Neuron (in vitro differentiated cells): ENCODE data around the gene AGRN.
A peak's percentile ranks its signal among the peaks of the same experiment; 100 is the strongest.
"Not testable (repeated sequence)": the region's sequence is repeated elsewhere in the genome, so short reads cannot be mapped to it uniquely, and the experiment has no call there.

ENCODE experiments used
- H2AFZ ChIP-seq: one replicate; pipeline ENCODE4 v1.6.1; 2013; ENCODE audit warnings: low read depth, mild to moderate bottlenecking, inconsistent platforms, low read length, moderate library complexity
- H3K27me3 ChIP-seq: one replicate; pipeline ENCODE4 v1.6.1; 2013; ENCODE audit warnings: low read length; ENCODE audit not compliant: insufficient read depth
- H3K36me3 ChIP-seq: one replicate; pipeline ENCODE4 v1.6.1; 2013; ENCODE audit warnings: low read length; ENCODE audit not compliant: insufficient read depth
- H3K4me1 ChIP-seq: one replicate; pipeline ENCODE4 v1.6.1; 2013; ENCODE audit warnings: low read length; ENCODE audit not compliant: insufficient read depth
- H3K4me3 ChIP-seq: 2 replicates; pipeline ENCODE4 v1.5.1; 2013; ENCODE audit warnings: mild to moderate bottlenecking, low read length, moderate library complexity
- H3K9me3 ChIP-seq: one replicate; pipeline ENCODE4 v1.6.1; 2013; ENCODE audit warnings: low read length

Gene AGRN

DNA sequence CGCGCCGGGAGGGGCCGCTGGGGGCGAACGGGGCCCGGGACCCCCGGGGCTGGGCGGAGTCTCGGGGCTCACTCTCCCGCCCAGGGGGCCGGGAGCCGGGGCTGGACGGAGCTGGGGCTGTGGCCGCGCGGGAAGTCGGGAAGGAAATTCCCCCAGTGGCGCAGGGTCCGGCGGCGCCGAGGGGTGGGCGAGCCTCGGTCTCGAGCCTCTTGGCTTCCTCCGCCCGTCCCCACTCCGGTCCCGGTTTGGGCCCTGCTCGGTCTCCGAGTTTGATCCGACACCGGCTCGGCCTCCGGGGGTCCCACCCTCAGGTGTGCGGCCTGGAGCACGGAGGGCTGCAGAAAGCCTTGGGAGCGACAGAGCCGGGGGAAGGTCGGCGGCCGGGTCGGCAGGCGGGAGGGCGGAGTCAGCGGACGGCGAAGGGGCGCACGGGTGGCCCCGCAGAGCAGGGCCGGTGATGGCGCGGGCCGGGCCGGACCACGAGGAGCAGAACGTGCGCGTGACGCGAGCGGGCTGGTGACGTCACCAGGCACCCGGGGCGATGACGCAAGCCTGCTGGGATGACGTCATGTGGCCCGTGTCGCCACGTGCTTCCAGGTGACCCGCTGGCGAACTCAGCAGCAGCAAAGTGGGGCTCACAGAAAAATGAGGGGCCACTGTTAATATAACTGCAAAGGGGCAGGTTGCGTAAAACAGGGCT lies 19.4 kb upstream of the AGRN start:
- H2AFZ ChIP-seq, result no peak overlapping the region
- no peaks in the 10 kb centered on the region for H3K27me3 ChIP-seq
- H3K9me3 ChIP-seq, result no peaks in the 10 kb centered on the region
- H3K4me3 ChIP-seq, result peak overlapping the region; percentile 52
- peaks cover 43% of the 10 kb centered on the region for H3K4me1 ChIP-seq
- H3K36me3 ChIP-seq, result peaks cover 5% of the 10 kb centered on the region

DNA sequence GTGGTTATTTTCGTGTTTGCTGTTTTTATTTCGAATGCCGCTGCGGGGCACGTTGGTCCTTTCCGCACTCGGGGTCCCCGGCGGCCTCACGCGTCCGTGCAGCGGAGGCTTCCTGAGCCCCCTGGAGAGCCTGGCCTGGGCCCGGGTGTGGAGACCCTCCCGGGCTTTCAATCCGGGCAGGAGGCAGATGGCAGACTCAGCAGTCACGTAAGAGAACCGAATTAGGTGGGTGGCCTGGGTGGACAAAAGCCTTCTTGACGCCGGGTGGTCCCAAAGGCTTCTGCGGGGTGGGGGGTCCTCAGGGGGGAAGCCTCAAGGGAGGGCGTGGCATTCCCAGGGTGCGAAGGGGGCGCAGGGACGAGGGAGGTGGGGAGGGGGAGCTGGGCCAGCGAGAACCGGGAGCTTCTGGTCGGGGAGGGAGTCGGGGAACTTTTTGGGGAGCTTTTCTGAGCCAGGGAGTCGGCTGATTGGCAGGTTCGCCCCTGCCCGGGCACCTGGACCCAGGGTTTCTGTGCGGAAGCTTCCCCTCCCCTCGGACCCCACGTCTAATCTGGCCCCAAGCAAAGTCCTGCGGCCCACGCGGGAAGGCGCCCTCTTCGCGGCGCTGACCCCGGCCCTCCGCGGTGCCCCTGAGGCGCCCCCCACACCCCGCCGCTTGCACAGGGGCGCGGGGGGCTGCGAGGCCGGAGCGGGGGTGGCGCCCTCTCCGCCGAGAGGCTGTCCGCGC lies 18.7 kb upstream of the AGRN start:
- no peaks in the 10 kb centered on the region for H3K9me3 ChIP-seq
- peaks cover 5% of the 10 kb centered on the region for H3K36me3 ChIP-seq
- H3K4me1 ChIP-seq, result peaks cover 45% of the 10 kb centered on the region
- H2AFZ ChIP-seq, result no peak overlapping the region
- H3K4me3 ChIP-seq, result peak overlapping the region; percentile 52
- no peaks in the 10 kb centered on the region for H3K27me3 ChIP-seq

GRCh38 chr1:1003618-1004419 lies 16.1 kb upstream of the AGRN start:
- Histone ChIP-seq H2AFZ (no peak overlapping the region), H3K4me3 (no peak overlapping the region), H3K27me3 (no peaks in the 10 kb centered on the region), H3K4me1 (peaks cover 29% of the 10 kb centered on the region), H3K36me3 (peaks cover 2% of the 10 kb centered on the region), H3K9me3 (no peaks in the 10 kb centered on the region)

DNA sequence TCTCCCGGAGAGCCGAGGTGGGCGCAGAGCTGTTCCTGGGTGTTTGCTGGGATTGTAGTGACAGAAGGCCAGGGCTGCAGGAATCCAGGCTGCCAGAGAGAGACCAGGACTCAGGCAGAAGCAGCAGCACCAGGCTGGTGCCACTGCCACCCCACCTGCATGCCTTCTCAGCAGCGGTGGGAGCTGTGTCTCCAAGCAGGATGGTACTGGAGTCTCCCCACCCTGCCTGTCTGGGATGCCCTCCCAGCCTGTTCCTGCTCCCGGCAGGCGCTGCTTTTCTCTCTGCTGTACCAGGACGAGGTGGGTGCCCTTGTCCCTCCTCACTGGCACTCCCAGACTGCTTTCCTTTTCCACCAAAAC lies 15.5 kb upstream of the AGRN start:
- Histone ChIP-seq H3K9me3 (no peaks in the 10 kb centered on the region), H3K27me3 (no peaks in the 10 kb centered on the region), H3K4me1 (peaks cover 29% of the 10 kb centered on the region), H3K4me3 (no peak overlapping the region), H3K36me3 (peaks cover 2% of the 10 kb centered on the region), H2AFZ (no peak overlapping the region)

- Histone ChIP-seq H3K4me1 (peaks cover 29% of the 10 kb centered on the region), H3K27me3 (no peaks in the 10 kb centered on the region), H3K9me3 (no peaks in the 10 kb centered on the region), H3K36me3 (peaks cover 2% of the 10 kb centered on the region), H2AFZ (no peak overlapping the region), H3K4me3 (peak overlapping the region; percentile 34)
Observed at GRCh38 chr1:1004780-1005697, 14.9 kb upstream of the AGRN start.

- no peaks in the 10 kb centered on the region for H3K27me3 ChIP-seq
- H2AFZ ChIP-seq, result no peak overlapping the region
- H3K36me3 ChIP-seq, result peaks cover 2% of the 10 kb centered on the region
- no peaks in the 10 kb centered on the region for H3K9me3 ChIP-seq
- H3K4me3 ChIP-seq, result no peak overlapping the region
- H3K4me1 ChIP-seq, result peaks cover 29% of the 10 kb centered on the region
Observed at GRCh38 chr1:1005774-1006304, 14.1 kb upstream of the AGRN start.

GRCh38 chr1:1006305-1007159 lies 13.4 kb upstream of the AGRN start:
- Histone ChIP-seq H3K27me3 (no peaks in the 10 kb centered on the region), H2AFZ (no peak overlapping the region), H3K36me3 (peaks cover 2% of the 10 kb centered on the region), H3K4me3 (no peak overlapping the region), H3K4me1 (peaks cover 29% of the 10 kb centered on the region), H3K9me3 (no peaks in the 10 kb centered on the region)

DNA sequence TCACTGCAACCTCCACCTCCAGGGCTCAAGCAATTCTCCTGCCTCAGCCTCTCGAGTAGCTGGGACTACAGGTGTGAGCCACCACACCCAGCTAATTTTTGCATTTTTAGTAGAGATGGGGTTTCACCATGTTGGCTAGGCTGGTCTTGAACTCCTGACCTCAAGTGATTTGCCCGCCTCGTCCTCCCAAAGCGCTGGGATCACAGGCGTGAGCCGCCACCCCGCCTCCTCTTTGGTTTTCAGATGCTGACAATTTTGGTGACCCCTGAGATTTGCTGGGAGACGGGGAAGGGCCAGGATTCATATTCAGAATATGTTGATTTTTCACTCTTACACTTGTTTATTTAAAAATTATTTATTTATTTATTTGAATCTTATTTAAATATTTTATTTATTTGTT lies 9.8 kb upstream of the AGRN start:
- H3K36me3 ChIP-seq, H3K27me3 ChIP-seq, H3K4me3 ChIP-seq, H2AFZ ChIP-seq, H3K9me3 ChIP-seq: not testable (repeated sequence)
- peaks cover 30% of the 10 kb centered on the region for H3K4me1 ChIP-seq

DNA sequence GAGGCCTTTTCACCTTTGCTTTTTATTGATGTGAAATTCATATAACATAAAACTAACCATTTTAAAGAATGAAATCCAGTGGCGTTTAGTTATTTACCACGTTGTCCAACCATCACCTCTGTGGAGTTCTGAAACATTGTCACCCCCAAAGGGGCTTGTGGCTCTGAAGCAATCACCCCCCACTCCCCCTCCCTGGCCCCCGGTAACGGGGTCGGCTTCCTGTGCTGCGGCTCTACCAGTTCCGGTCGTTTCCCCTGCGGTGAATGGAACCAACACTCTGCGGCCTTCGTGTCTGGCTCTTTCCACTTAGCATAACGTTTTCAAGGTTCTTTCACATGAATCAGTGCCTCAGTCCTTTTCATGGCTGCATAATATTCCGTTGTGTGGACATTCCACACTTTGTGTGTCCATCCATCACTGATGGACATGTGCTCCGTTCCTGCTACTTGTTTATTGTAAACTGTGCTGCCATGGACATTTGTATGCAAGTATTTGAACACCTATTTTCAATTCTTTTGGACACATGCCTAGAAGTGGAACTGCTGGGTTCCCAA lies 8.4 kb upstream of the AGRN start:
- Histone ChIP-seq H3K27me3 (no peaks in the 10 kb centered on the region), H3K4me3 (no peak overlapping the region), H3K36me3 (no peaks in the 10 kb centered on the region), H2AFZ (no peak overlapping the region), H3K9me3 (no peaks in the 10 kb centered on the region), H3K4me1 (peaks cover 19% of the 10 kb centered on the region)

DNA sequence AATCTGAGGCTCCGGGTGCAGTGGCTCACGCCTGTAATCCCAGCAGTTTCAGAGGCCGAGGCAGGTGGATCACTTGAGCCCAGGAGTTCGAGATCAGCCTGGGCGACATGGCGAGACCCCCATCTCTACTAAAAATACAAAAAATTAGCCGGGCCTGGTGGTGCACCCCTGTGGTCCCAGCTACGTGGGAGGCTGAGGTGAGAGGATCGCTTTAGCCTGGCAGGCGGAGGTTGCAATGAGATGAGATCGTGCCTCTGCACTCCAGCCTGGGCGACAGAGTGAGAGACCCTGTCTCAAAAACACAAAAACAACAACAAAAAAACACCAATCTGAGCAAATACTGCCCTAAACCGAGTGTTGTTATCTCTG lies 7.2 kb upstream of the AGRN start:
- Histone ChIP-seq H3K4me1 (peaks cover 19% of the 10 kb centered on the region), H3K4me3 (peak overlapping the region; percentile 57), H2AFZ (peak overlapping the region; percentile 80)
- H3K27me3 ChIP-seq, H3K36me3 ChIP-seq, H3K9me3 ChIP-seq: not testable (repeated sequence)

- Histone ChIP-seq H3K36me3 (no peaks in the 10 kb centered on the region), H3K27me3 (no peaks in the 10 kb centered on the region), H3K9me3 (no peaks in the 10 kb centered on the region), H3K4me3 (peak within 1 kb of the TSS; percentile 57), H3K4me1 (peaks cover 19% of the 10 kb centered on the region), H2AFZ (peak within 1 kb of the TSS; percentile 80)
Observed at GRCh38 chr1:1013105-1013921, 6.6 kb upstream of the AGRN start, which contains the start of gene ISG15. Gene ISG15, plus strand, starts transcription at chr1:1013497. Its CDS starts 77 bp downstream, at chr1:1013574.
